GM12891 (cell line): ENCODE measurements around the gene RSPH1.

Source experiments
- POLR2A ChIP-seq: IDR thresholded peaks from 2 replicates; pipeline ENCODE4 v1.6.1; 2011; ENCODE audit warnings: low read depth, low read length, control low read depth
- POLR2AphosphoS5 ChIP-seq: IDR thresholded peaks from 2 replicates; pipeline ENCODE4 v1.6.1; 2011; ENCODE audit warnings: low read depth, low read length, control low read depth
- POU2F2 ChIP-seq: IDR thresholded peaks from 2 replicates; pipeline ENCODE4 v1.6.1; 2011; ENCODE audit warnings: low read depth, mild to moderate bottlenecking, control low read depth, low read length, moderate library complexity
- TAF1 ChIP-seq: IDR thresholded peaks from 2 replicates; pipeline ENCODE4 v1.6.1; 2011; ENCODE audit warnings: low read depth, low read length, control low read depth

DNA sequence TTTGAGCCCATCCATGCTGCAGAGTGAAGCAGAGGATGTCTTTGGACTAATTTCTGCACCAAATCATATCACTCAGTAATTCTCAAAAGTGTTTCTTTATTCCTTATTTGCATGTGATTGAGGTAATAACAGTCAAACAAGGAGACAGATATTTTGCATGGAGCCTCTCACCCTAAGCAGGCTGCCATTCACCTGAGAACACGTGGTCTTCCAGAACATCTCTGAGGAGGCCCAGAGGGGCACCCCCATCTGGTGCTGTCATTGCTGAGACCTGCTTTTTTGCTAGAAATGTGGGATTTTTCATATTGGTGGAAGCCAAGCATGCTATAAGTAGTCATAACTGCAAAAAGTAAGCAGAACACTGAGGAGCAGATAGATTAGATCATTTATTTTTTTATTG, 25.4 kb upstream of the RSPH1 start:
- no peak for TF ChIP-seq POLR2A
- no peak for TF ChIP-seq POLR2AphosphoS5
- no peak for TF ChIP-seq TAF1
- TF ChIP-seq POU2F2 = no peak
